ENCODE data around the gene PIP4K2A.

PIP4K2A gene

GRCh38 chr10:22648547-22648961 is 65.8 kb downstream of the PIP4K2A start:
- Histone ChIP-seq H3K9me2 (replicated peaks; ENCODE audit: insufficient read depth, low read length) (no peaks in the 10 kb centered on the region), H4K20me1 (ENCODE audit: low read depth, low read length) (peaks cover 6% of the 10 kb centered on the region; the same call in 1 of the 2 replicates), H3K27me3 (ENCODE audit: low read length) (no peaks in the 10 kb centered on the region), H2AFZ (ENCODE audit: low read depth, low read length, severe bottlenecking) (no peak overlapping the region), H3K27ac (ENCODE audit: low read depth, low read length) (no peak overlapping the region), H3K4me3 (ENCODE audit: insufficient read depth, low read length, poor library complexity, severe bottlenecking) (no peak overlapping the region), H3K36me3 (ENCODE audit: low read length) (no peaks in the 10 kb centered on the region), H3K9ac (ENCODE audit: low read length) (no peak overlapping the region), H3K4me2 (ENCODE audit: low read depth, low read length, poor library complexity, severe bottlenecking) (no peak overlapping the region), H3K9me3 (ENCODE audit: insufficient read depth, low read length) (no peaks in the 10 kb centered on the region), H3K79me2 (ENCODE audit: insufficient read depth, low read length) (0 out of 2 replicates have a peak, but pooled peaks cover 5% of the 10 kb centered on the region), H3F3A (ENCODE audit: insufficient read depth) (no peaks in the 10 kb centered on the region)
- TF ChIP-seq CTCF (IDR thresholded peaks at IDR 0.05; ENCODE audit: insufficient read depth, low read length, poor library complexity, severe bottlenecking) (no peak), EZH2phosphoT487 (conservative IDR thresholded peaks at IDR 0.05; ENCODE audit: low read length) (no peak)

- Histone ChIP-seq H3F3A (ENCODE audit: insufficient read depth) (no peaks in the 10 kb centered on the region), H3K9me2 (replicated peaks; ENCODE audit: insufficient read depth, low read length) (no peaks in the 10 kb centered on the region), H4K20me1 (ENCODE audit: low read depth, low read length) (peaks cover 6% of the 10 kb centered on the region; the same call in 1 of the 2 replicates), H3K79me2 (ENCODE audit: insufficient read depth, low read length) (0 out of 2 replicates have a peak, but pooled peaks cover 5% of the 10 kb centered on the region), H3K4me3 (ENCODE audit: insufficient read depth, low read length, poor library complexity, severe bottlenecking) (no peak overlapping the region), H3K9ac (ENCODE audit: low read length) (no peak overlapping the region), H2AFZ (ENCODE audit: low read depth, low read length, severe bottlenecking) (no peak overlapping the region), H3K27ac (ENCODE audit: low read depth, low read length) (no peak overlapping the region), H3K4me2 (ENCODE audit: low read depth, low read length, poor library complexity, severe bottlenecking) (no peak overlapping the region), H3K36me3 (ENCODE audit: low read length) (no peaks in the 10 kb centered on the region), H3K9me3 (ENCODE audit: insufficient read depth, low read length) (no peaks in the 10 kb centered on the region), H3K27me3 (ENCODE audit: low read length) (no peaks in the 10 kb centered on the region)
- TF ChIP-seq CTCF (IDR thresholded peaks at IDR 0.05; ENCODE audit: insufficient read depth, low read length, poor library complexity, severe bottlenecking) (no peak), EZH2phosphoT487 (conservative IDR thresholded peaks at IDR 0.05; ENCODE audit: low read length) (no peak)
Observed at GRCh38 chr10:22647244-22647643, 67.1 kb downstream of the PIP4K2A start.

- Histone ChIP-seq H3K9me3 (ENCODE audit: insufficient read depth, low read length) (no peaks in the 10 kb centered on the region), H3K79me2 (ENCODE audit: insufficient read depth, low read length) (0 out of 2 replicates have a peak, but pooled peaks cover 5% of the 10 kb centered on the region), H3K27ac (ENCODE audit: low read depth, low read length) (no peak overlapping the region), H3K9ac (ENCODE audit: low read length) (no peak overlapping the region), H3K36me3 (ENCODE audit: low read length) (no peaks in the 10 kb centered on the region), H3K27me3 (ENCODE audit: low read length) (no peaks in the 10 kb centered on the region), H3F3A (ENCODE audit: insufficient read depth) (no peaks in the 10 kb centered on the region), H4K20me1 (ENCODE audit: low read depth, low read length) (peaks cover 6% of the 10 kb centered on the region; the same call in 1 of the 2 replicates), H2AFZ (ENCODE audit: low read depth, low read length, severe bottlenecking) (no peak overlapping the region), H3K4me2 (ENCODE audit: low read depth, low read length, poor library complexity, severe bottlenecking) (no peak overlapping the region), H3K4me3 (ENCODE audit: insufficient read depth, low read length, poor library complexity, severe bottlenecking) (no peak overlapping the region), H3K9me2 (replicated peaks; ENCODE audit: insufficient read depth, low read length) (no peaks in the 10 kb centered on the region)
- TF ChIP-seq CTCF (IDR thresholded peaks at IDR 0.05; ENCODE audit: insufficient read depth, low read length, poor library complexity, severe bottlenecking) (no peak), EZH2phosphoT487 (conservative IDR thresholded peaks at IDR 0.05; ENCODE audit: low read length) (no peak)
Observed at GRCh38 chr10:22646388-22646853, 68.0 kb downstream of the PIP4K2A start.
